Esophagus squamous epithelium (tissue), 5 donors: ENCODE measurements around the gene ADK. TPM values are rescaled to one million over a fixed set of nuclear protein-coding genes. Genes with fewer than 3 reads are reported as not detected.

Experiments used
- DNase-seq: peaks from one replicate; lab custom pipeline; 2025; lab: John Stamatoyannopoulos, UW
- H3K27ac ChIP-seq, 4 donors: fragments of 200-600 bp; sonication (generic); one replicate each; pipeline ENCODE4 v1.5.1; 2016 to 2019; ENCODE audit warnings: mild to moderate bottlenecking in 1 of 4
- H3K27me3 ChIP-seq, 4 donors: fragments of 200-600 bp; sonication (generic); 1 replicate in 3 of 4; 2 replicates in 1 of 4; pipeline versions ENCODE4 v1.5.1 to v1.6.0; 2017 to 2021; ENCODE audit warnings: antibody characterized with exemption in 1 of 4
- H3K36me3 ChIP-seq, 3 donors: fragments of 200-600 bp; sonication (generic); one replicate each; pipeline ENCODE4 v1.5.1; 2016 to 2019
- H3K4me1 ChIP-seq, 3 donors: fragments of 200-600 bp; sonication (generic); one replicate each; pipeline ENCODE4 v1.5.1; 2017 to 2019
- H3K4me3 ChIP-seq, 4 donors: fragments of 200-600 bp; sonication (generic); 1 replicate in 3 of 4; 2 replicates in 1 of 4; pipeline ENCODE4 v1.5.1; 2016 to 2019; ENCODE audit warnings: mild to moderate bottlenecking in 2 of 4, moderate library complexity in 1 of 4
- H3K9me3 ChIP-seq, 3 donors: fragments of 200-600 bp; sonication (generic); one replicate each; pipeline ENCODE4 v1.5.1; 2016 to 2019
- CTCF ChIP-seq, 6 experiments: fragments of 450-650 bp in 4 of 6; fragments of 200-600 bp in 2 of 6; sonication (generic) in 2 of 6; IDR thresholded peaks; one replicate each; pipeline ENCODE4 v1.5.1; 2016 to 2019; ENCODE audit warnings: antibody characterized with exemption in 6 of 6, mild to moderate bottlenecking in 4 of 6, moderate library complexity in 4 of 6
- POLR2A ChIP-seq, 4 donors: fragments of 450-650 bp; IDR thresholded peaks; one replicate each; pipeline ENCODE4 v1.6.1; 2017; ENCODE audit warnings: antibody characterized with exemption in 4 of 4, mild to moderate bottlenecking in 4 of 4, moderate library complexity in 3 of 4
- WGBS, 2 donors: methylation state at CpG; one replicate each; pipeline ENCODE4 v1.1.5; 2018; 5-methylcytosine and 5-hydroxymethylcytosine counted together
- intact Hi-C: fragments of 100-400 bp; cut with DNase I; formaldehyde crosslinking; loops from one replicate; pipeline ENCODE4 v1.15.0; 2022
- total RNA-seq, 4 donors: library from RNA; depleted of rRNA; stranded (reverse); fragments of >200 nt; gene quantifications; one replicate each; pipeline ENCODE4 v1.1.0, GENCODE V29; 2016
- donor health status: DM: yes; HTN: yes; CAD: no.

The ADK gene
- total RNA-seq, 4 donors from 2014 or later, result 43.3 to 78.4 (median 68.4) TPM

GRCh38 chr10:74190494-74190893, 39.5 kb downstream of the ADK start:
- H3K9me3 ChIP-seq, result no peaks in the 10 kb centered on the region
- TF ChIP-seq POLR2A (IDR thresholded peaks at IDR 0.05) (no peak), CTCF (IDR thresholded peaks at IDR 0.05) (no peak)
- no peaks in the 10 kb centered on the region for H3K36me3 ChIP-seq
- no peaks in the 10 kb centered on the region for H3K27me3 ChIP-seq
- DNase-seq, result no peak
- peaks cover 21 to 91% (median 40%) of the 10 kb centered on the region in 3 donors for H3K4me1 ChIP-seq
- peak overlapping the region; percentile 77 to 90 (median 85) for H3K27ac ChIP-seq
- intact Hi-C loops, result no loop called here
- H3K4me3 ChIP-seq, result peak overlapping the region in 2 of 4 donors; percentile 22 to 26

- 43 to 61% methylated on average over 3 of the region's 3 CpGs for WGBS, 2 donors
- intact Hi-C loops, result no loop called here
- H3K9me3 ChIP-seq, result no peaks in the 10 kb centered on the region
- H3K27ac ChIP-seq, result peak overlapping the region in 1 of 4 donors; percentile 14
- H3K4me1 ChIP-seq, result peaks cover 14 to 62% (median 38%) of the 10 kb centered on the region in 3 donors
- no peaks in the 10 kb centered on the region for H3K27me3 ChIP-seq
- no peak for DNase-seq
- H3K4me3 ChIP-seq, result no peak overlapping the region
- TF ChIP-seq CTCF (IDR thresholded peaks at IDR 0.05) (no peak), POLR2A (IDR thresholded peaks at IDR 0.05) (no peak)
- no peaks in the 10 kb centered on the region for H3K36me3 ChIP-seq
These were observed 43.5 kb downstream of the ADK start for GRCh38 chr10:74194545-74194944.

- DNase-seq, result no peak
- Histone ChIP-seq H3K4me3 (no peak overlapping the region), H3K27ac (peak overlapping the region in 2 of 4 donors; percentile 14 to 36), H3K4me1 (peaks cover 14 to 59% (median 35%) of the 10 kb centered on the region in 3 donors), H3K27me3 (no peaks in the 10 kb centered on the region), H3K36me3 (no peaks in the 10 kb centered on the region), H3K9me3 (no peaks in the 10 kb centered on the region)
- TF ChIP-seq CTCF (IDR thresholded peaks at IDR 0.05), result no peak
- no peak for TF ChIP-seq POLR2A (IDR thresholded peaks at IDR 0.05)
- 44 to 45% methylated on average over 3 of the region's 3 CpGs for WGBS, 2 donors
- intact Hi-C loops, result no loop called here
These were observed 44.0 kb downstream of the ADK start for GRCh38 chr10:74194999-74195398.

GRCh38 chr10:74199315-74199714, 48.3 kb downstream of the ADK start:
- Histone ChIP-seq H3K4me3 (no peak overlapping the region), H3K9me3 (no peaks in the 10 kb centered on the region), H3K4me1 (peaks cover 0 to 16% (median 8%) of the 10 kb centered on the region in 3 donors), H3K36me3 (peaks cover 0 to 21% (median 0%) of the 10 kb centered on the region in 3 donors), H3K27me3 (no peaks in the 10 kb centered on the region), H3K27ac (no peak overlapping the region)
- WGBS, 2 donors, result 93 to 97% methylated on average over 4 of the region's 4 CpGs
- TF ChIP-seq POLR2A (IDR thresholded peaks at IDR 0.05), result no peak
- no peak for TF ChIP-seq CTCF (IDR thresholded peaks at IDR 0.05)
- intact Hi-C loops, result no loop called here
- no peak for DNase-seq

- Histone ChIP-seq H3K4me1 (peaks cover 0 to 31% (median 7%) of the 10 kb centered on the region in 3 donors), H3K36me3 (peaks cover 0 to 21% (median 0%) of the 10 kb centered on the region in 3 donors), H3K4me3 (no peak overlapping the region), H3K27me3 (no peaks in the 10 kb centered on the region), H3K27ac (no peak overlapping the region), H3K9me3 (no peaks in the 10 kb centered on the region)
- DNase-seq, result no peak
- TF ChIP-seq POLR2A (IDR thresholded peaks at IDR 0.05) (no peak), CTCF (IDR thresholded peaks at IDR 0.05) (no peak)
- intact Hi-C loops, result no loop called here
- WGBS, 2 donors, result 65% methylated on average over 2 of the region's 2 CpGs
These were observed 51.3 kb downstream of the ADK start for GRCh38 chr10:74202356-74202755.
